RWPE1 (cell line): ENCODE results near the gene GCHFR.

Experiments used
- CTCF ChIA-PET: fragments of 350-600 bp; sonication (Branson Sonifier 250); formaldehyde crosslinking; extraction: SDS; loops from one replicate; lab custom pipeline; 2021; lab: Yijun Ruan, JAX
- POLR2A ChIA-PET: fragments of 400-600 bp; formaldehyde crosslinking; extraction: SDS; loops from one replicate; lab custom pipeline; 2020; ENCODE audit warnings: antibody characterized with exemption; ENCODE audit not compliant: low non-redundant PET; lab: Yijun Ruan, JAX
- DNase-seq: peaks from one replicate; pipeline ENCODE4 v3.0.0; 2012; ENCODE audit warnings: low spot score
- H3K27ac ChIP-seq: fragments of 450-650 bp; 2 replicates; pipeline ENCODE4 v1.5.1; 2017
- TF ChIP-seq, protein P1 (sequence below): fragments of 450-650 bp; conservative IDR thresholded peaks from 2 replicates; pipeline ENCODE4 v1.5.1; 2017; ENCODE audit warnings: low read depth, mild to moderate bottlenecking

GCHFR gene

DNA sequence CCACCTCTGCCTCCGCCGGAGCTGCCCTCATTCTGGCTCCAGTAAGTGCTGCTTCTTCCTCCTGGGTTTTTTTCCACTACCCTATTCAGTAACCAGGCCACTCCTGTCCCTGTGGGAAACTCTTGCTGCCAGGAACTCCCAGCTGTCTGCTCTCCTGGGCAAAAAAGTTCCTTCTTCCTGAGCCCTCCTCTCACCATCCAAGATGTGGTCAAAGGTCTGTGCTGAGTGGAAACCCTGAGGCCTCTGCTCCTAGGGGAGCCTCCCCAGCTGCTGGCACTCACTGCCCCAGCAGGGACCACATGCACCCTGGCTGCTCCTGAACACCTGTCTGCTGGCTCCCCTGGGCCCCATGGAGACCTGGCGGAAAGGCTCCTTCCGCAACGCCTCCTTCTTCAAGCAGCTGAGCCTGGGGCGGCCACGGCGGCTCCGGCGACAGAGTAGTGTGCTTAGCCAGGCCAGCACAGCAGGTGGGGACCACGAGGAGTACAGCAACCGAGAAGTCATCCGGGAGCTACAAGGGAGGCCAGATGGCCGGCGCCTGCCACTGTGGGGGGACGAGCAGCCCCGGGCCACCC, 6.4 kb downstream of the GCHFR start:
- H3K27ac ChIP-seq = peak overlapping the region; percentile 99
- TF ChIP-seq, protein P1, sequence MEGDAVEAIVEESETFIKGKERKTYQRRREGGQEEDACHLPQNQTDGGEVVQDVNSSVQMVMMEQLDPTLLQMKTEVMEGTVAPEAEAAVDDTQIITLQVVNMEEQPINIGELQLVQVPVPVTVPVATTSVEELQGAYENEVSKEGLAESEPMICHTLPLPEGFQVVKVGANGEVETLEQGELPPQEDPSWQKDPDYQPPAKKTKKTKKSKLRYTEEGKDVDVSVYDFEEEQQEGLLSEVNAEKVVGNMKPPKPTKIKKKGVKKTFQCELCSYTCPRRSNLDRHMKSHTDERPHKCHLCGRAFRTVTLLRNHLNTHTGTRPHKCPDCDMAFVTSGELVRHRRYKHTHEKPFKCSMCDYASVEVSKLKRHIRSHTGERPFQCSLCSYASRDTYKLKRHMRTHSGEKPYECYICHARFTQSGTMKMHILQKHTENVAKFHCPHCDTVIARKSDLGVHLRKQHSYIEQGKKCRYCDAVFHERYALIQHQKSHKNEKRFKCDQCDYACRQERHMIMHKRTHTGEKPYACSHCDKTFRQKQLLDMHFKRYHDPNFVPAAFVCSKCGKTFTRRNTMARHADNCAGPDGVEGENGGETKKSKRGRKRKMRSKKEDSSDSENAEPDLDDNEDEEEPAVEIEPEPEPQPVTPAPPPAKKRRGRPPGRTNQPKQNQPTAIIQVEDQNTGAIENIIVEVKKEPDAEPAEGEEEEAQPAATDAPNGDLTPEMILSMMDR = no peak
- no peak for DNase-seq
- ChIA-PET CTCF (interaction anchor here (0.6 to 3.1 kb wide), 6 partner anchors 12 to 244 kb away, joined by 3 to 18 read pairs (median 3); no protein-coding TSS in a partner anchor), POLR2A (interaction anchor here (0.6 to 1.2 kb wide), 3 partner anchors 8 to 44 kb away, joined by 3 read pairs; no protein-coding TSS in a partner anchor)

DNA sequence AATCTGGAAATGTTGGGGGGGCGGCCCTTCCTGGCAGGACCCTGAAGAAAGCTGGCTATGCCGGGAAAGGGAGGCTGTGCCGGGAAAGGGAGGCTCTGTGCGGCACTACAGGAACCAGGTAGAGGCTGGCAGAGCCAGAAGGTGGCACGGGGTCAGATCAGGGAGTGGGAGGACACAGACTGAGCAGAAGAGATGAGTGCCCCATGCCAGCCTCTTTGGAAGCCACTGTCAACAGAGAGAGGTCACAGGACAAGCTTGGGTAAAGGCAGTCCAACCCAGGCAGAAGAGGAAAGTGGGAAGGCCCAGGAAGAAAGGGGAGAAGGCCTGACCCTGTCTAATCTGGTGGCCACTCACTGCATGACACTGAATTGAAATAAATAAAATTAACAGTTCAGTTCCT, 7.4 kb downstream of the GCHFR start:
- POLR2A ChIA-PET = no interaction called here

DNA sequence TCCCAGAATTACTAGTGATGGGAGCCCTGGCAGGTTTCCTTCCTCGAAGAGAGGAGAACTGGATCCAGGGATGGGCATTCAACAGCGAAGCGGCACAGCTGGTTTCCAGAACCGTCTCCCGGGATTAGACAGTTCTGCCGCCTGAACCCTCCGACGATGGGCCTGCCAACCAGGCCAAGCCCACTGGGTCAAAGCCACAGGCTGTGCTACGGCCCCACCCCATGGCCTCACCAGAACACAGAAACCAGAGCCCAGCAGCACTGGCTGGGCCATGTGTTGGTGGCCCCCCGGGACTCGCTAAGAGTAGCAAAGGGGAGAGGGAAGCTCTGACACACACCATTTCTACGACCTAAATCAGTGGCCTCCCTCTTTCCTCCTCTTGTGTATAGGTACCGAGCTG, 8.1 kb downstream of the GCHFR start:
- TF ChIP-seq, protein P1 = no peak
- peak overlapping the region; percentile 99 for H3K27ac ChIP-seq
- POLR2A ChIA-PET = no interaction called here
- DNase-seq = no peak
- CTCF ChIA-PET = interaction anchor here (0.5 to 3.1 kb wide), 2 partner anchors 25 to 144 kb away, joined by 3 to 18 read pairs; no protein-coding TSS in a partner anchor

More for the DNA sequence above, 7.4 kb downstream of the GCHFR start:
- peak overlapping the region; percentile 99 for H3K27ac ChIP-seq
- TF ChIP-seq, protein P1 = no peak
- DNase-seq = no peak
- CTCF ChIA-PET = interaction anchor here (1.2 to 3.1 kb wide), 2 partner anchors 24 to 170 kb away, joined by 3 to 18 read pairs; no protein-coding TSS in a partner anchor

DNA sequence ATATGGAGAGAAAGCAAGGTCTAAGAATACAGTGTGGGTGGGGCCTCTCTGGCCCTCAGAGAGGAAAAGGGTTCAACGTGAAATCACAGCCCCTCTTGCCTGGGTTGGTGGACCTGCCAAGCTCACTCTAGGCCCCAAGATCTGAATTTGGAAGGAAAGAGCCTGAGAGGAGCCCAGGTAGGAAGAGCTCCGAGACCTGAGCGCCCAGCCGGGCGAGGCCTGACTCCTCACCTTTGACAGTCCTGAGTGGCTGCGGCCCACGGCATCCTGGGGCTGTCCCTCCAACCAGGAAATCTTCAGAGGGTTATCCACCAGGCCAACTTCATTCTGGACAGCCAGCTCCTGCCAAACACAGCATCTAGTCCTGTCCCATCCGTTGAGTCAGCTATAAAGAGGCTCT, 9.6 kb downstream of the GCHFR start:
- ChIA-PET POLR2A (no interaction called here), CTCF (interaction anchor here (1.0 kb wide), 1 partner anchor 26 kb away, joined by 4 read pairs; no protein-coding TSS in a partner anchor)
- DNase-seq = no peak
- H3K27ac ChIP-seq = peak overlapping the region; percentile 99
- TF ChIP-seq, protein P1 = no peak

DNA sequence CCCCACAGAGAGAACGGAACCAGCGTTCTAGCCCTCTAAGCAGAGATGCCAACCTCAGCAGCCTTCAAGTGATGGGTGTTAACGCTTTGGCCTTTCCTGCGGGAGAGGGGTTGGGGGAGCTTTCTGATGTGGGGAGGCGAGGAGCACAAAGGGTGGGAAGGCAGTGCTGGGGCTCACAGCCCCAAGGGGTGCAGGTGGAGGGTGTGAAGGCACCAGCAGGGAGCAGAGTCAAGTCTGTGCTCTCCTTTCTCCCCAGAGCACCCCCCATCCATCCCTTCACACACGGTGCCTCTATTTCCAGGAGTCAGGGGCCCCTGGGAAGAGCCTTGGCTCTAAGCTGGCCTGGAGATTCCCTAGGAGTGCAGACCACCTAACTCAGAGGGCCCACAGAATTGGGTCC, 10.0 kb downstream of the GCHFR start:
- ChIA-PET CTCF (interaction anchor here (1.0 kb wide), 1 partner anchor 27 kb away, joined by 4 read pairs; no protein-coding TSS in a partner anchor), POLR2A (no interaction called here)
- H3K27ac ChIP-seq = peak overlapping the region; percentile 99
- no peak for DNase-seq
- TF ChIP-seq, protein P1 = no peak

DNA sequence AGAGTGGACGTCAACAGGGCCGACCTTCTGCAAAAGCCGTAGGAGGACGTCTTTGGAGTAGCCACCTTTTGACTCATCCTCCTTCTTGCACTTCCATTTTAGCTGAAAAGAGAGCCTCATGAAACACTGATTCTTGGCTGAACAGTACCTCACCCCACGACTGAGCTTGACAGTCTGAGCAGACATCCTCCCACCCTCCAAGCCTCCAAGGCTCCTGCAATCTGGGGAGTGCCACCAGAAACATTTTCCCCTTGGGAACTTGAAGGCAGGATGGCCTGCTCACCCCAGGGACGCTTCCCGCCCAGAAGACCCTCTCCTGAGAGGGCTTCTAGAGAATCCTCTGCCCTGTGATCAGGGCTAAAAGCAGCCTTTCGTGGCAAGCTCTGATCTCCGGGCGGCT, 11.1 kb downstream of the GCHFR start:
- H3K27ac ChIP-seq = peak overlapping the region; percentile 77
- TF ChIP-seq, protein P1 = no peak
- CTCF ChIA-PET = no interaction called here
- POLR2A ChIA-PET = no interaction called here
- DNase-seq = no peak
